ENCODE data around the gene EFNA2. TPM values are rescaled to one million over a fixed set of nuclear protein-coding genes. Genes with fewer than 3 reads are reported as not detected.

EFNA2 gene
- total and polyA plus RNA-seq, 2 experiments from 2014 or later: 2.7 to 10.3 TPM

DNA sequence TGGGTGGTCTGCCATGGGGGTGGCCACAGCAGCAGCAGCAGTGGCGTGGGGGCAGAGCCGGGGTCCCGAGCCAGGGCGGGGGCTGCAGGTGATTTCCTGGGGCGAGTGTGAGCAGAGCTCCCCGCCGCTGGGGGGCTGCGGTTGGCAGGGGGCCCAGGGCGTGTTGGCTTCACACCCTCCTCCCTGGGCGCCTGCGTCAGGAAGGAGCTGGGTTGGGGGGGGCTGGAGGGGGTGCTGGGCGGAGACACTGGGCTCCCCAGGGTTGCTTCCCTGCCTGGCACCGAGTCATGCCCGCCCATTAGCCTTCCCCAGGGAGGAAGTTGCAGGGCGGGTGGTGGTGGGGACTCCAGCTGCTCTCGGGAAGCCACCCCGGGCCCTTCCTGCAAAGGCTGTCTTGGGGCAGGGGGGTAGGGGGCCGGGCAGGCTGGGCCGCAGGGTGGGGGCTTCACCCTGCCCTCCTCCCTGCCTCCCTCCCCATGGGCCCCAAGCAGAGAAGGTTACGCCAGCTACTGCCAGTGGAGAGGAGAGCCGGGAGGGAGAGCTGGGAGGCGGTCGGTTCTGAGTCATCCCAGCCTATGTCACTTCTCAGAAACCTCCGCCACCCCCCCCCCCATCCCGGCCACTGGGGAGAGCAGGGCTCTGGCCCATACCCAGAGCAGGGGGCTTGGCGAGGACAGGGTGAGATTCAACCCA is 32.7 kb upstream of the EFNA2 start:
- H3K9me2 ChIP-seq (ENCODE audit: insufficient read depth): no peaks in the 10 kb centered on the region
- no peak overlapping the region for H2AFZ ChIP-seq
- no peak overlapping the region for H3K4me3 ChIP-seq
- peaks cover 30% of the 10 kb centered on the region for H4K20me1 ChIP-seq (replicated peaks; ENCODE audit: insufficient read depth)
- no peaks in the 10 kb centered on the region for H3K27me3 ChIP-seq (ENCODE audit: insufficient read depth)
- Mint-ChIP-seq H3K4me3 (no peak overlapping the region), H3K9me3 (no peaks in the 10 kb centered on the region; the same call in 1 of the 3 replicates), H3K27me3 (ENCODE audit: insufficient read depth, low read depth, poor library complexity) (peaks cover 26% of the 10 kb centered on the region), H3K36me3 (ENCODE audit: low read depth) (peaks cover 64% of the 10 kb centered on the region), H3K4me1 (peaks cover 24% of the 10 kb centered on the region), H3K27ac (no peak overlapping the region)
- peaks cover 8% of the 10 kb centered on the region; the same call in 1 of the 2 replicates for H3K4me1 ChIP-seq (ENCODE audit: insufficient read depth)
- peaks cover 48% of the 10 kb centered on the region for H3K79me2 ChIP-seq (replicated peaks; ENCODE audit: insufficient read depth)
- peak overlapping the region; percentile 91; the same call in 1 of the 2 replicates for H3K4me2 ChIP-seq
- TF ChIP-seq, protein P1, sequence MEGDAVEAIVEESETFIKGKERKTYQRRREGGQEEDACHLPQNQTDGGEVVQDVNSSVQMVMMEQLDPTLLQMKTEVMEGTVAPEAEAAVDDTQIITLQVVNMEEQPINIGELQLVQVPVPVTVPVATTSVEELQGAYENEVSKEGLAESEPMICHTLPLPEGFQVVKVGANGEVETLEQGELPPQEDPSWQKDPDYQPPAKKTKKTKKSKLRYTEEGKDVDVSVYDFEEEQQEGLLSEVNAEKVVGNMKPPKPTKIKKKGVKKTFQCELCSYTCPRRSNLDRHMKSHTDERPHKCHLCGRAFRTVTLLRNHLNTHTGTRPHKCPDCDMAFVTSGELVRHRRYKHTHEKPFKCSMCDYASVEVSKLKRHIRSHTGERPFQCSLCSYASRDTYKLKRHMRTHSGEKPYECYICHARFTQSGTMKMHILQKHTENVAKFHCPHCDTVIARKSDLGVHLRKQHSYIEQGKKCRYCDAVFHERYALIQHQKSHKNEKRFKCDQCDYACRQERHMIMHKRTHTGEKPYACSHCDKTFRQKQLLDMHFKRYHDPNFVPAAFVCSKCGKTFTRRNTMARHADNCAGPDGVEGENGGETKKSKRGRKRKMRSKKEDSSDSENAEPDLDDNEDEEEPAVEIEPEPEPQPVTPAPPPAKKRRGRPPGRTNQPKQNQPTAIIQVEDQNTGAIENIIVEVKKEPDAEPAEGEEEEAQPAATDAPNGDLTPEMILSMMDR (conservative IDR thresholded peaks at IDR 0.05; ENCODE audit: low read depth in 2 of 2): no peak
- TF ChIP-seq ZNF114 (CRISPR knock-in tag; IDR thresholded peaks at IDR 0.05) (no peak), EZH2 (IDR thresholded peaks at IDR 0.05; ENCODE audit: low read depth, unreplicated experiment) (no peak), CREB1 (CRISPR knock-in tag; IDR thresholded peaks at IDR 0.05; ENCODE audit: low read depth) (no peak), POLR2AphosphoS5 (IDR thresholded peaks at IDR 0.05; ENCODE audit: low read depth) (no peak), REST (IDR thresholded peaks at IDR 0.05; ENCODE audit: unreplicated experiment) (no peak), JUNB (IDR thresholded peaks at IDR 0.05; ENCODE audit: unreplicated experiment) (no peak), STAT1 (IDR thresholded peaks at IDR 0.05; ENCODE audit: unreplicated experiment) (no peak), EZH2phosphoT487 (IDR thresholded peaks at IDR 0.05; ENCODE audit: unreplicated experiment) (no peak), NANOG (IDR thresholded peaks at IDR 0.05; ENCODE audit: borderline replicate concordance) (no peak)
- TF ChIP-seq, protein P2, sequence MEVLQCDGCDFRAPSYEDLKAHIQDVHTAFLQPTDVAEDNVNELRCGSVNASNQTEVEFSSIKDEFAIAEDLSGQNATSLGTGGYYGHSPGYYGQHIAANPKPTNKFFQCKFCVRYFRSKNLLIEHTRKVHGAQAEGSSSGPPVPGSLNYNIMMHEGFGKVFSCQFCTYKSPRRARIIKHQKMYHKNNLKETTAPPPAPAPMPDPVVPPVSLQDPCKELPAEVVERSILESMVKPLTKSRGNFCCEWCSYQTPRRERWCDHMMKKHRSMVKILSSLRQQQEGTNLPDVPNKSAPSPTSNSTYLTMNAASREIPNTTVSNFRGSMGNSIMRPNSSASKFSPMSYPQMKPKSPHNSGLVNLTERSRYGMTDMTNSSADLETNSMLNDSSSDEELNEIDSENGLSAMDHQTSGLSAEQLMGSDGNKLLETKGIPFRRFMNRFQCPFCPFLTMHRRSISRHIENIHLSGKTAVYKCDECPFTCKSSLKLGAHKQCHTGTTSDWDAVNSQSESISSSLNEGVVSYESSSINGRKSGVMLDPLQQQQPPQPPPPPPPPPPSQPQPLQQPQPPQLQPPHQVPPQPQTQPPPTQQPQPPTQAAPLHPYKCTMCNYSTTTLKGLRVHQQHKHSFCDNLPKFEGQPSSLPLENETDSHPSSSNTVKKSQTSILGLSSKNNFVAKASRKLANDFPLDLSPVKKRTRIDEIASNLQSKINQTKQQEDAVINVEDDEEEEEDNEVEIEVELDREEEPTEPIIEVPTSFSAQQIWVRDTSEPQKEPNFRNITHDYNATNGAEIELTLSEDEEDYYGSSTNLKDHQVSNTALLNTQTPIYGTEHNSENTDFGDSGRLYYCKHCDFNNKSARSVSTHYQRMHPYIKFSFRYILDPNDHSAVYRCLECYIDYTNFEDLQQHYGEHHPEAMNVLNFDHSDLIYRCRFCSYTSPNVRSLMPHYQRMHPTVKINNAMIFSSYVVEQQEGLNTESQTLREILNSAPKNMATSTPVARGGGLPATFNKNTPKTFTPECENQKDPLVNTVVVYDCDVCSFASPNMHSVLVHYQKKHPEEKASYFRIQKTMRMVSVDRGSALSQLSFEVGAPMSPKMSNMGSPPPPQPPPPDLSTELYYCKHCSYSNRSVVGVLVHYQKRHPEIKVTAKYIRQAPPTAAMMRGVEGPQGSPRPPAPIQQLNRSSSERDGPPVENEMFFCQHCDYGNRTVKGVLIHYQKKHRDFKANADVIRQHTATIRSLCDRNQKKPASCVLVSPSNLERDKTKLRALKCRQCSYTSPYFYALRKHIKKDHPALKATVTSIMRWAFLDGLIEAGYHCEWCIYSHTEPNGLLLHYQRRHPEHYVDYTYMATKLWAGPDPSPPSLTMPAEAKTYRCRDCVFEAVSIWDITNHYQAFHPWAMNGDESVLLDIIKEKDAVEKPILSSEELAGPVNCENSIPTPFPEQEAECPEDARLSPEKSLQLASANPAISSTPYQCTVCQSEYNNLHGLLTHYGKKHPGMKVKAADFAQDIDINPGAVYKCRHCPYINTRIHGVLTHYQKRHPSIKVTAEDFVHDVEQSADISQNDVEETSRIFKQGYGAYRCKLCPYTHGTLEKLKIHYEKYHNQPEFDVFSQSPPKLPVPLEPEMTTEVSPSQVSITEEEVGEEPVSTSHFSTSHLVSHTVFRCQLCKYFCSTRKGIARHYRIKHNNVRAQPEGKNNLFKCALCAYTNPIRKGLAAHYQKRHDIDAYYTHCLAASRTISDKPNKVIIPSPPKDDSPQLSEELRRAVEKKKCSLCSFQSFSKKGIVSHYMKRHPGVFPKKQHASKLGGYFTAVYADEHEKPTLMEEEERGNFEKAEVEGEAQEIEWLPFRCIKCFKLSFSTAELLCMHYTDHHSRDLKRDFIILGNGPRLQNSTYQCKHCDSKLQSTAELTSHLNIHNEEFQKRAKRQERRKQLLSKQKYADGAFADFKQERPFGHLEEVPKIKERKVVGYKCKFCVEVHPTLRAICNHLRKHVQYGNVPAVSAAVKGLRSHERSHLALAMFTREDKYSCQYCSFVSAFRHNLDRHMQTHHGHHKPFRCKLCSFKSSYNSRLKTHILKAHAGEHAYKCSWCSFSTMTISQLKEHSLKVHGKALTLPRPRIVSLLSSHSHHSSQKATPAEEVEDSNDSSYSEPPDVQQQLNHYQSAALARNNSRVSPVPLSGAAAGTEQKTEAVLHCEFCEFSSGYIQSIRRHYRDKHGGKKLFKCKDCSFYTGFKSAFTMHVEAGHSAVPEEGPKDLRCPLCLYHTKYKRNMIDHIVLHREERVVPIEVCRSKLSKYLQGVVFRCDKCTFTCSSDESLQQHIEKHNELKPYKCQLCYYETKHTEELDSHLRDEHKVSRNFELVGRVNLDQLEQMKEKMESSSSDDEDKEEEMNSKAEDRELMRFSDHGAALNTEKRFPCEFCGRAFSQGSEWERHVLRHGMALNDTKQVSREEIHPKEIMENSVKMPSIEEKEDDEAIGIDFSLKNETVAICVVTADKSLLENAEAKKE (CRISPR knock-in tag; IDR thresholded peaks at IDR 0.05): no peak
- TF ChIP-seq, protein P3, sequence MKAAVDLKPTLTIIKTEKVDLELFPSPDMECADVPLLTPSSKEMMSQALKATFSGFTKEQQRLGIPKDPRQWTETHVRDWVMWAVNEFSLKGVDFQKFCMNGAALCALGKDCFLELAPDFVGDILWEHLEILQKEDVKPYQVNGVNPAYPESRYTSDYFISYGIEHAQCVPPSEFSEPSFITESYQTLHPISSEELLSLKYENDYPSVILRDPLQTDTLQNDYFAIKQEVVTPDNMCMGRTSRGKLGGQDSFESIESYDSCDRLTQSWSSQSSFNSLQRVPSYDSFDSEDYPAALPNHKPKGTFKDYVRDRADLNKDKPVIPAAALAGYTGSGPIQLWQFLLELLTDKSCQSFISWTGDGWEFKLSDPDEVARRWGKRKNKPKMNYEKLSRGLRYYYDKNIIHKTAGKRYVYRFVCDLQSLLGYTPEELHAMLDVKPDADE (IDR thresholded peaks at IDR 0.05): no peak
- H3F3A ChIP-seq (replicated peaks; ENCODE audit: low read depth): peaks cover 39% of the 10 kb centered on the region
- H3K36me3 ChIP-seq (ENCODE audit: insufficient read depth): peaks cover 19% of the 10 kb centered on the region
- DNase-seq (ENCODE audit: low spot score) (no peak), ATAC-seq (no peak)
- H3K27ac ChIP-seq (ENCODE audit: low read depth): peak overlapping the region; percentile 84

All from GM23338 (cell line).